ENCODE measurements around the gene RP9.

RP9 gene

GRCh38 chr7:33109005-33109757, at the start of gene RP9:
RP9 (minus strand) TSS chr7:33109404; CDS start chr7:33109372, 32 bp downstream.
- peak; percentile 73 for DNase-seq (ENCODE audit: low spot score)

DNA sequence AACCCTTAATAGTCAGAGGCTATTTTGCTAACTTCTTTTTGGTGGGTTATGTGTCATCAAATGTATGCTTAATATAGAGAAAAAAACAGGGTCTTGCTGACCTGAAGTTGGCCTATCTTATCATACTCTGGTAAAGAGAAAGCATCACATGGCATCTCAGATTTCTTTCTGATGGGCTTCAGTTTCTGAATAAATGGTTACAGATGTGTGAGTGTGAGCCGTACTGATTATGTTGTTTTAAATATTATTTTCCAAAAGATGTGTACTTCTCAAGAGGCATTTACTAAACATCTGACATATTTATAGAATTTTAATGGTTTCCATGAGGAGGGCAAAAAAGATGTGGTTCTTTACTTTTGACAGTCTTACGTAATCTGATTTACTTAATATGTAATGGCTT, 48.6 kb upstream of the RP9 start:
- DNase-seq (ENCODE audit: low spot score) = no peak

GRCh38 chr7:33157311-33157710, 48.1 kb upstream of the RP9 start:
- no peak for DNase-seq (ENCODE audit: low spot score)

- DNase-seq (ENCODE audit: low spot score) = no peak
Measured at GRCh38 chr7:33156441-33156840, 47.2 kb upstream of the RP9 start.

DNA sequence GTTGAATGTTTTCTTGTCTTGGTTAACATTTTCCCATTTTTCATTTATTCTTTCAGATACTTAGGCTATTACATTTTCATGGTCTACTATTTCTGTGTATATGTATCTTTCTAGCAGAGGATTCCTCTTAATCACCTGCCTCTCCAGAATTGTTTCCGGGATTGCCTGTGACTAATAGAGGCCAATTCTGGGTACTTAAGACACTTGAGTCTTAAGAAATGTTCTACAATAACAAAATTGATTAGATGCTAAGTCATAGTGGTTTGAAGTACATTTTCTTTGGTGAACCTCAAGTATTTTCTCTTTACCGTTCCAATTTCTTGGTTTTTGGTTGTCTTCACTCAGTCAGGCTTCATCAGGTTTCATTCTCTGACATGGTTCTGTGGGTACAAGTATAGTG, 46.6 kb upstream of the RP9 start:
- DNase-seq (ENCODE audit: low spot score) = no peak

- DNase-seq (ENCODE audit: low spot score) = no peak
Measured at GRCh38 chr7:33152087-33152486, 42.9 kb upstream of the RP9 start.

DNA sequence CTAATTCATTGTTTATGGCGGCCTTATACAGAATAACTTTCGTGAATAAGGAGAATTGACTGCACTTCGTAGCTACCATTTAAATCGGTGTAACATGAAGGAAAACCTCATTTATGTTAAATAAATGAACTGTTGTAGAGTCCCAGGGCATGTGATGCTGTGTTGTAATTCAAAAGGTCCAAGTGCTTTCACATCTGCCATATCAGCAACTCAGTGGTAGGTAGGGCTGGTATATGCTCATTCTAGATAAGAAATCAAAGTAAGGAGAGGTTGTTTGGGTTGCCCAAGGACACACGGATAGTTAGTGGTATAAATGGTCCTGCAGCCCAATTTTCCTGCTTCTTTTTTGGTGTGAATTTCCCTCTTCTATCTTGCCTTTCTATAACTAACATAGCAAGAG, 36.0 kb upstream of the RP9 start:
- DNase-seq (ENCODE audit: low spot score) = no peak

- no peak for DNase-seq (ENCODE audit: low spot score)
Measured at GRCh38 chr7:33143996-33144718, 35.0 kb upstream of the RP9 start.

DNA sequence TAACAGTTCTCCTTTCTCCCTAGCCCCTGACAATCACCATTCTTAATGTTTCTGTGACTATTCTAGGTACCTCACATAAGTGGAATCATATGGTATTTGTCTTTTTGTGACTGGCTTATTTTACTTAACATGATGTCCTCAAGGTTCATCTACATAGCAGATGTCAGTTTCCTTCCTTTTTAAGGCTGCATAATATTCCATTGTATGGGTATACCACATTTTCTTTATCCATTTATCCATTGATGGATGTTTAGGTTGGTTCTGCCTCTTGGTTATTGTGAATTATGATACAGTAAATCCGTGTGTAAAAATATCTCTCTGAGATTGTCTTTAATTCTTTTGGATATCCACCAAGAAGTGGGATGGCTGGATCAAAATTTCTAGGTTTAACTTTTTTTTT, 33.4 kb upstream of the RP9 start:
- DNase-seq (ENCODE audit: low spot score) = no peak

DNA sequence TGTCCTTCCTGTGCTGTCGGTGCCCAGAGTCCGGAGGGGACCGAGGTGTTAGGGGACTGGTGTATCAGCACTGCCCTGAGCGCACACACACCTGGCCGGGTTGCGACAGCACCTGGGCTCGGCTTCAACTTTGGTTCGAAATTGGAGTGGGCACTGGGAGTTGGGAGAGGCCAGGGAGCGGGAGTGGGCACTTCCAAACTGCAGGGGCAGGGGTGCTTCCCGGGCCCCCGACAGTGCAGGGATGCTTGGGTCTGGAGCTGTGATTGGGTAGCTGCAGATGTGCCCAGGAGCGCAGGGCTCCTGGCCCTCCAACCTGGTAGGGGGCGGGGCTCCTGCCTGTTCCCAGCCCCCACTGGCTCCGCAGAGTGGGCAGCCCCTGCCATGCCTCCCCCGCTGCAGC, 27.9 kb upstream of the RP9 start:
- DNase-seq (ENCODE audit: low spot score) = no peak

GRCh38 chr7:33130184-33130583, 21.0 kb upstream of the RP9 start:
- DNase-seq (ENCODE audit: low spot score) = peak; percentile 29

- DNase-seq (ENCODE audit: low spot score) = peak; percentile 30
Measured at GRCh38 chr7:33129806-33130153, 20.6 kb upstream of the RP9 start.

DNA sequence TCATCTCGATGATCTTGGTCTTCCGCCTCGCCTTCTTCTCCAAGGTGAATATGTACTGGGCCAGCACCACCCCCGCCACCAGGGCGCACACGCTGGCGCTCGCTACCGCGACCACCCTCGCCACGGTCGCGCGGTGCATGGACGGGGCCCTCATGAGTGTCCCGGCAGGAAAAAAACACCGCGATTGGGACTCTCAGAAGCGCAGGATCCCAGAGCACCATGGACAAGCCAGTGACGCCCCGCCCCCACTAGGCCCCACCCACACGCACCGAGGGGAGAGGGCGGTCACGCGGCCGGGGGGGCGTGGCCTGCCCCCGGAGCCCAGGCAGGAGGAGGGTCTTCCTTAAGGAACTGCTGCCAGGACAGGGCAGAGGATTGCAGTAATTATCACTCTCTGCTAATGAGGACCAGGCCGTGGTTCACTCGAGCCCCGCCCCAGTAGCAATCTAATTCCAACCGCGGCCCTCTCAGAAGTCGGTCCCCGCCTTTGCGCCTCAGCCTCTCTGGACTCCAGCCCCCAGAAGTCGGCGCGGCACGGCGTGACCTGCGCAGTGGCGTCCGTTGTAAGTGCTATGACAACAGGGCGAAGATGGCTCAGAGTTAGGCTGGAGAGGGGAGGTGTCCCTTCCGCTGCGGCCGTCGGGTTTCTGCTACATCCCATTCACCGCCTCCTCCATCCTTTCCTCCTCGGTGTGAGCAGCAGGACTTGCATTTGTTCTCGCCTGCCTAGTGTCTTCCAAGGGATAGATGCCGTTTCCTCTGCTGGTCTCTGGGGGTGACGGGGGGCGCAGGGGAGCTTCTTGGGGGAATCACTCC, 20.0 kb upstream of the RP9 start, which contains the start of gene BBS9:
BBS9 (plus strand) TSS at position 575 of the 816 bp plus-strand sequence. CDS start 16,689 bp downstream, outside the sequence.
- DNase-seq (ENCODE audit: low spot score) = peak; percentile 89

DNA sequence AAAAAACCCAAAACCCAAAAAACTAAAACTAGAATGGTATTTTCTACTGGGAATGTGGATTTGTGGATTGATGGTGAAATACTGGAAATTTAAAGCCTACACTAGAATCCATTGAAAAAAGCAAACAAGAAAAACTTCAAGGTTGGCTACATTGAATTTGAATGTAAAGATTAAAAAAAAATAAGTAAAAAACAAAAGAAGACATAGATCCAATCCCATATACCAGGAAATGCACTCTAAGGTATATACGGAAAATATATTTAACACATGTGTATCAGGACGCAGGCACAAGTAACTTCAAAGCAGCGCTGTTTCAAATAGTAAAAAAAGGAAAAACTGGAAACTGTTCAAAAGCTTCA, 19.4 kb upstream of the RP9 start:
- no peak for DNase-seq (ENCODE audit: low spot score)

DNA sequence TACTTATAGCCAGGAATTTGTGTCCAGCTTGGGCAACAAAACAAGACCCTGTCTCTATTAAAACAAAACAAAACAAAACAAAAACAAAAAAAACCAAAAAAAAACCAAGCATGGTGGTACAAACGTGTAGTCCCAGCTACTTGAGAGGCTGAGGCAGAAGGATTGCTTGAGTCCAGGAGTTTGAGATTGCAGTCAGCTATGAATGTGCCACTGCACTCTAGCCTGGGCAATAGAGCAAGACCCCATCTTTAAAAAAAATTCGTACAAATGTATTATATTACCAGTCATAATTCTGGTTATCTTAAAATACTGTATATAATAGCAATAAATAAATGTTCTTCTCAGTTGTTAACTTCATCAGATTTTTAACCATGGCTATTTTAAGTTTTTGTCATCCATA, 17.9 kb upstream of the RP9 start:
- DNase-seq (ENCODE audit: low spot score) = no peak

DNA sequence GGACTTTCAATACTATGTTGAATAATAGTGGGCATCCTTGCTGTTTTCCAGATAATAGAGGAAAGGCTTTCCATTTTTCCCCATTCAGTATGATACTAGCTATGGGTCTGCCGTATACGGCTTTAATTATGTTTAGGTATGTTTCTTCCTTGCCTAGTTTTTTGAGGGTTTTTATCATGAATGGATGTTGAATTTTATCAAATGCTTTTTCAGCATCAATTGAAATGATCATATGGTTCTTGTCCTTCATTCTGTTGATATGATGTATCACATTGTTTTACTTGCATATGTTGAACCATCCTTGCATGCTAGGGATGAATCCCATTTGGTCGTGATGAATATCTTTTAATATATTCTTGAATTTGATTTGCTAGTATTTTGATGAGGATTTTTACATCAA, 9.2 kb upstream of the RP9 start:
- DNase-seq (ENCODE audit: low spot score) = no peak

- DNase-seq (ENCODE audit: low spot score) = no peak
Measured at GRCh38 chr7:33114976-33115375, 5.8 kb upstream of the RP9 start.

DNA sequence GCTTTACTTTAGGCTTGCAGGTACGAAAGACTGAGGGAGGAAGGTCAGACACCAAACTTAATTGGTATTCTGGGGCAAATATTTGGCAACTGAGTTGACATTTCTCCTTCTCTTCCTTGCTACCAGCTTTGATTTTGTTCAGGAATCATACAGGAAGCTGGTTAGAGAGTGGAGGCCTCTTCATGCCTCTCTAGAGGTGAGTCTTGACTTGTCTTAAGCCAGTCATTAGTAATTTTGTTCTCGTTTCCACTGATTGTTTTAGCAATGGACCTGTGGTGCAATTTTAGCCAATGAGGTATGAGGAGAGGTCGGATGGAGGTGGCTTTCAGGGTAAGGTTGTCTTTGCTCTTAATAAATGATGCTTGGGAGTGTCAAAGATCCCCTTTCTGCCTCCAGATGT, 2.4 kb upstream of the RP9 start:
- no peak for DNase-seq (ENCODE audit: low spot score)

DNA sequence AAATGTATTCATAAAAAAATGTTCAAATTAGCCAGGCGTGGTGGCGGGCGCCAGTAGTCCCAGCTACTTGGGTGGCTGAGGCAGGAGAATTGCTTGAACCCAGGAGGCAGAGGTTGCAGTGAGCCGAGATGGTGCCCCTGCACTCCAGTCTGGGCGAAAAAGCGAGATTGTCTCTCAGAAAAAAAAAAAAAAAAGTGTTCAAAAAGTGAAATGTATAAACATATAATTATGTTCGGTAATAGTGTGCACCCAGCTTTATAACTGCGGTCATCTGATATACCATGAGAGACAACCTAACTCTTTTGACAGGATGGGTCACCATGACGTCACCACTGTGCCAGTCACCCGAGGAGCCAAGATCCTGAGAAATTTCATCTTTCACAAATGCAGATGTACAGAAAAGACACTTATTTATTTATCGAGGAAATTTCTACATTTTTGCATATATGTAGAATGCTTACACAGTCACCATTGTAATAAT, 594 bp upstream of the RP9 start:
- no peak for DNase-seq (ENCODE audit: low spot score)

DNA sequence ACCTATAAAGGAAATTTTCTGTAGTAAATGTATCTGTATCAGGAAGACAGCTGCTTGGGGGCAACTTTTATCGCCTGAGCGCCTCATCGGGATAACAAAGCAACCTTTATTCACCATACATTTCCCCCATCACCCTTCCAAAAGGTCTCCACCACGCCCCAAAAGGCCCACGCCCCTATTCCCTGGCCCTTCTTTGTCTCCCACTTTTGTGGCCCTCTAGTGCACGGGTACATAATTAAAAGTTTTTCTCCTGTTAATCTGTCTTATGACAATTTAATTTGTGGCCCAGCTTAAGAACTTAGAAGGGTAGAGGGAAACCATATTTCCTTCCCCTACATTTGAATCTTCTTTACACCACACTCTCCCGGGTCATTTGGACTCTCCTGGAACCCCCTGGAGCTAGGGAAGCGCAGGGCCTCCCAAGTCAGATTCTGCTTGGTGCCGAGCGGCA, 625 bp downstream of the RP9 start:
- peak; percentile 11 for DNase-seq (ENCODE audit: low spot score)

- DNase-seq (ENCODE audit: low spot score) = peak; percentile 69
Measured at GRCh38 chr7:33107136-33108066, 1.8 kb downstream of the RP9 start.

DNA sequence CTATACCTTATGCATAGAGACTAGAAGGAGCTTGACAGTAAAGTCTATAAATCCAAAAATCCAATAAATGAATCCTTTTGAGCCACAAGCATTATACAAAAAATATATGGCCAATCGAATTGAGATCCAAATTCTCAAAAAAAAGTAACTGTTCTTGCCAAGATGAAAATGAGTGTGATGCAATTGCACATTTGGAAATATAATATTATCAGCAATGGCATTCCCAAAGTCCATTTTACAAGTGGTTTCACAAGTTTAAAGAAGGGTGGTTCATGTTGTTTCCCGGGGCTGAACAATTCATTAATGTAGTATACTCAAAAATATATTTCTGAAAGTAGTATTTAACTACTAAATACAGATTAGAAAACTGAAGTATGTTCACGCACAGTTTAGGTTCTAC, 7.3 kb downstream of the RP9 start:
- no peak for DNase-seq (ENCODE audit: low spot score)
